ENCODE data around the gene TNFRSF13B. TPM values are rescaled to one million over a fixed set of nuclear protein-coding genes. Genes with fewer than 3 reads are reported as not detected.

The TNFRSF13B gene
- total and polyA plus RNA-seq, 2 experiments from 2014 or later, result 0.24 TPM; not detected in 1

DNA sequence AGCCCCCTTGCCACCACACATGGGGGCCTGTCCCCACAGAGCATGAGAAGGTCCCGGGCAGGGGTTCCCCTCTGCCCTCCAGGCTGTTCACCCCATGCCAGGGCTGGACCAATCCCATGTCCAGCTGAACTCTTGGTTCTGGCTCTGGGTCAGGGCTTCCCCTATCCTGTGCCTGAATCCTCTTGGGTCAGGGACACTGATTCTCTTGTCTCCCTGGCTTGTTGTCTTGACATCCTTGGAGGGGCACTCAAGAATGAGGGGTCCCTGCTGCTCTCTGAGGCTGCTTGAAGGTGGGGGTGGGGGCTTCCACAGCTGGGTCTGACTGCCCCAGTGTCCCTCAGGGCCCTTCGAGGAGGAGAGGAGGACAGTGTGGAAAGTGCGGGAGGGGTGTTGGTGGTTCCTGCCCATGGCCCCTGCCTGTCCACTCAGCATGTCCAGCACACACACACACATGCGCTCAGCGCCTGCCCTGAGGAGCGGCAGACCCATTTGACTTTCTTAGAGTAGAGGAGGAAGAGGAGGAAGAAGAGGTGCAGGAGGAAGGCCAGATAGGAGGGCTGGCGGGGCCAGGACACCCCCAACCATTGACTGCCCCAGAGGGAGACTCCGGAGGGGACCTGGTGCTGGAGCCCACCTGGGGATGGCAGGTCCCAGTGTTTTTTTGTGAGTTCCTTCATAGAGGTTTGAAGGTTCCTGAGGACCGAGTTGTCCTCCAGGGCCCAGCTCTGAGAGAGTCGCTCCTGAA is 47.0 kb downstream of the TNFRSF13B start (continued):
- TF ChIP-seq, protein P1, sequence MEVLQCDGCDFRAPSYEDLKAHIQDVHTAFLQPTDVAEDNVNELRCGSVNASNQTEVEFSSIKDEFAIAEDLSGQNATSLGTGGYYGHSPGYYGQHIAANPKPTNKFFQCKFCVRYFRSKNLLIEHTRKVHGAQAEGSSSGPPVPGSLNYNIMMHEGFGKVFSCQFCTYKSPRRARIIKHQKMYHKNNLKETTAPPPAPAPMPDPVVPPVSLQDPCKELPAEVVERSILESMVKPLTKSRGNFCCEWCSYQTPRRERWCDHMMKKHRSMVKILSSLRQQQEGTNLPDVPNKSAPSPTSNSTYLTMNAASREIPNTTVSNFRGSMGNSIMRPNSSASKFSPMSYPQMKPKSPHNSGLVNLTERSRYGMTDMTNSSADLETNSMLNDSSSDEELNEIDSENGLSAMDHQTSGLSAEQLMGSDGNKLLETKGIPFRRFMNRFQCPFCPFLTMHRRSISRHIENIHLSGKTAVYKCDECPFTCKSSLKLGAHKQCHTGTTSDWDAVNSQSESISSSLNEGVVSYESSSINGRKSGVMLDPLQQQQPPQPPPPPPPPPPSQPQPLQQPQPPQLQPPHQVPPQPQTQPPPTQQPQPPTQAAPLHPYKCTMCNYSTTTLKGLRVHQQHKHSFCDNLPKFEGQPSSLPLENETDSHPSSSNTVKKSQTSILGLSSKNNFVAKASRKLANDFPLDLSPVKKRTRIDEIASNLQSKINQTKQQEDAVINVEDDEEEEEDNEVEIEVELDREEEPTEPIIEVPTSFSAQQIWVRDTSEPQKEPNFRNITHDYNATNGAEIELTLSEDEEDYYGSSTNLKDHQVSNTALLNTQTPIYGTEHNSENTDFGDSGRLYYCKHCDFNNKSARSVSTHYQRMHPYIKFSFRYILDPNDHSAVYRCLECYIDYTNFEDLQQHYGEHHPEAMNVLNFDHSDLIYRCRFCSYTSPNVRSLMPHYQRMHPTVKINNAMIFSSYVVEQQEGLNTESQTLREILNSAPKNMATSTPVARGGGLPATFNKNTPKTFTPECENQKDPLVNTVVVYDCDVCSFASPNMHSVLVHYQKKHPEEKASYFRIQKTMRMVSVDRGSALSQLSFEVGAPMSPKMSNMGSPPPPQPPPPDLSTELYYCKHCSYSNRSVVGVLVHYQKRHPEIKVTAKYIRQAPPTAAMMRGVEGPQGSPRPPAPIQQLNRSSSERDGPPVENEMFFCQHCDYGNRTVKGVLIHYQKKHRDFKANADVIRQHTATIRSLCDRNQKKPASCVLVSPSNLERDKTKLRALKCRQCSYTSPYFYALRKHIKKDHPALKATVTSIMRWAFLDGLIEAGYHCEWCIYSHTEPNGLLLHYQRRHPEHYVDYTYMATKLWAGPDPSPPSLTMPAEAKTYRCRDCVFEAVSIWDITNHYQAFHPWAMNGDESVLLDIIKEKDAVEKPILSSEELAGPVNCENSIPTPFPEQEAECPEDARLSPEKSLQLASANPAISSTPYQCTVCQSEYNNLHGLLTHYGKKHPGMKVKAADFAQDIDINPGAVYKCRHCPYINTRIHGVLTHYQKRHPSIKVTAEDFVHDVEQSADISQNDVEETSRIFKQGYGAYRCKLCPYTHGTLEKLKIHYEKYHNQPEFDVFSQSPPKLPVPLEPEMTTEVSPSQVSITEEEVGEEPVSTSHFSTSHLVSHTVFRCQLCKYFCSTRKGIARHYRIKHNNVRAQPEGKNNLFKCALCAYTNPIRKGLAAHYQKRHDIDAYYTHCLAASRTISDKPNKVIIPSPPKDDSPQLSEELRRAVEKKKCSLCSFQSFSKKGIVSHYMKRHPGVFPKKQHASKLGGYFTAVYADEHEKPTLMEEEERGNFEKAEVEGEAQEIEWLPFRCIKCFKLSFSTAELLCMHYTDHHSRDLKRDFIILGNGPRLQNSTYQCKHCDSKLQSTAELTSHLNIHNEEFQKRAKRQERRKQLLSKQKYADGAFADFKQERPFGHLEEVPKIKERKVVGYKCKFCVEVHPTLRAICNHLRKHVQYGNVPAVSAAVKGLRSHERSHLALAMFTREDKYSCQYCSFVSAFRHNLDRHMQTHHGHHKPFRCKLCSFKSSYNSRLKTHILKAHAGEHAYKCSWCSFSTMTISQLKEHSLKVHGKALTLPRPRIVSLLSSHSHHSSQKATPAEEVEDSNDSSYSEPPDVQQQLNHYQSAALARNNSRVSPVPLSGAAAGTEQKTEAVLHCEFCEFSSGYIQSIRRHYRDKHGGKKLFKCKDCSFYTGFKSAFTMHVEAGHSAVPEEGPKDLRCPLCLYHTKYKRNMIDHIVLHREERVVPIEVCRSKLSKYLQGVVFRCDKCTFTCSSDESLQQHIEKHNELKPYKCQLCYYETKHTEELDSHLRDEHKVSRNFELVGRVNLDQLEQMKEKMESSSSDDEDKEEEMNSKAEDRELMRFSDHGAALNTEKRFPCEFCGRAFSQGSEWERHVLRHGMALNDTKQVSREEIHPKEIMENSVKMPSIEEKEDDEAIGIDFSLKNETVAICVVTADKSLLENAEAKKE (CRISPR knock-in tag; IDR thresholded peaks at IDR 0.05), result no peak

DNA sequence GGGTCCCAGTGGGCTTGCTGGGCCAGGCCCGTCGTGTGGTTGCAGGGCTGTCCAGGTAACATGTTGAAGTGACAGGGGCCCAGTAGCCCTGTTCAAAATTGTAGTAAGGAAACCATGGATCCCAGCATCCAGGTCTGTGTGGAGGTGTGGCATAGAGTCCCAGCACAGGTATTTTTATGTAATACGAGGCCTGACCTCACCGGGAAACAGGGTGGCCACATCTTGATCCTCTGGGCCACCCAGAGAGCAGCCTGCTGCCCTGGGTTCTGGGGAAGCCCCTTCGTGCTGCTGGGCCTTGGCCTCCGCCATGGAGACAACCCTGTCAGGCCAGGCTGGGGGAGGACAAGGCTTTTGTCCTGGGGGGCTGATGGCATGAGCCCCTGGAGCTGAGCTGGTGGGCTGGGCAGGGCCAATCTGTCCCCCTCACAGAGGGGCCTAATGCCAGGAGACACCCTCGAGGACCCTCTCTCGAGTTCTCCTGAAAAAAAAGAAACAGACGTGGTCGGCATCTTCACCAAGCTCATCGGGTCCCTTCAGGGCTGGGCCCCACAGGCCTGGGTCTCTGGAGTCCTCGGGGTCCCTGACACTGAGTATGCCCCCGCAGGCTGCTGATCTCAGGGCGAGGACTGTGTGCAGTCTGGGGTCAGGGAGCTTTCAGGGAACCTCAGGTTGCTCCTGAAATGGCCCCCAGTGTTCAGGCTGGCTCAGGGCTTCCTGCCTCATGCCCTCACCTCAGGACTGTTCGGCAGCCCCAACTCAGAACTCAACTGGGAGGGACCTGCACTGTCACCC is 47.8 kb downstream of the TNFRSF13B start:
- Histone ChIP-seq H3K4me1 (ENCODE audit: insufficient read depth) (no peaks in the 10 kb centered on the region), H2AFZ (no peak overlapping the region), H3K79me2 (replicated peaks; ENCODE audit: insufficient read depth) (no peaks in the 10 kb centered on the region), H3K9me2 (ENCODE audit: insufficient read depth) (no peaks in the 10 kb centered on the region), H4K20me1 (replicated peaks; ENCODE audit: insufficient read depth) (no peaks in the 10 kb centered on the region), H3K36me3 (ENCODE audit: insufficient read depth) (no peaks in the 10 kb centered on the region), H3K4me3 (no peak overlapping the region), H3K4me2 (no peak overlapping the region), H3K27me3 (ENCODE audit: insufficient read depth) (no peaks in the 10 kb centered on the region), H3F3A (replicated peaks; ENCODE audit: low read depth) (no peaks in the 10 kb centered on the region), H3K27ac (ENCODE audit: low read depth) (no peak overlapping the region)
- H3K27me3 Mint-ChIP-seq (ENCODE audit: insufficient read depth, low read depth, poor library complexity), result peaks cover 6% of the 10 kb centered on the region
- no peak for ATAC-seq
- H3K4me3 Mint-ChIP-seq, result no peak overlapping the region
- H3K27ac Mint-ChIP-seq, result no peak overlapping the region
- H3K4me1 Mint-ChIP-seq, result peaks cover 3% of the 10 kb centered on the region; the same call in 1 of the 3 replicates
- no peak for DNase-seq (ENCODE audit: low spot score)
- no peaks in the 10 kb centered on the region for H3K36me3 Mint-ChIP-seq (ENCODE audit: low read depth)
- peaks cover 2% of the 10 kb centered on the region; the same call in 1 of the 3 replicates for H3K9me3 Mint-ChIP-seq
- TF ChIP-seq JUNB (IDR thresholded peaks at IDR 0.05; ENCODE audit: unreplicated experiment) (no peak), POLR2AphosphoS5 (IDR thresholded peaks at IDR 0.05; ENCODE audit: low read depth) (no peak), CREB1 (CRISPR knock-in tag; IDR thresholded peaks at IDR 0.05; ENCODE audit: low read depth) (no peak), STAT1 (IDR thresholded peaks at IDR 0.05; ENCODE audit: unreplicated experiment) (no peak)
- TF ChIP-seq, protein P2, sequence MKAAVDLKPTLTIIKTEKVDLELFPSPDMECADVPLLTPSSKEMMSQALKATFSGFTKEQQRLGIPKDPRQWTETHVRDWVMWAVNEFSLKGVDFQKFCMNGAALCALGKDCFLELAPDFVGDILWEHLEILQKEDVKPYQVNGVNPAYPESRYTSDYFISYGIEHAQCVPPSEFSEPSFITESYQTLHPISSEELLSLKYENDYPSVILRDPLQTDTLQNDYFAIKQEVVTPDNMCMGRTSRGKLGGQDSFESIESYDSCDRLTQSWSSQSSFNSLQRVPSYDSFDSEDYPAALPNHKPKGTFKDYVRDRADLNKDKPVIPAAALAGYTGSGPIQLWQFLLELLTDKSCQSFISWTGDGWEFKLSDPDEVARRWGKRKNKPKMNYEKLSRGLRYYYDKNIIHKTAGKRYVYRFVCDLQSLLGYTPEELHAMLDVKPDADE (IDR thresholded peaks at IDR 0.05), result no peak
- TF ChIP-seq, protein P1 (CRISPR knock-in tag; IDR thresholded peaks at IDR 0.05), result no peak
